ENCODE data around the gene TTC9C.
"Not testable (repeated sequence)": the region's sequence is repeated elsewhere in the genome, so short reads cannot be mapped to it uniquely, and the experiment has no call there.

The TTC9C gene

GRCh38 chr11:62710001-62710345 lies 18.3 kb upstream of the TTC9C start:
- no peak for DNase-seq

DNA sequence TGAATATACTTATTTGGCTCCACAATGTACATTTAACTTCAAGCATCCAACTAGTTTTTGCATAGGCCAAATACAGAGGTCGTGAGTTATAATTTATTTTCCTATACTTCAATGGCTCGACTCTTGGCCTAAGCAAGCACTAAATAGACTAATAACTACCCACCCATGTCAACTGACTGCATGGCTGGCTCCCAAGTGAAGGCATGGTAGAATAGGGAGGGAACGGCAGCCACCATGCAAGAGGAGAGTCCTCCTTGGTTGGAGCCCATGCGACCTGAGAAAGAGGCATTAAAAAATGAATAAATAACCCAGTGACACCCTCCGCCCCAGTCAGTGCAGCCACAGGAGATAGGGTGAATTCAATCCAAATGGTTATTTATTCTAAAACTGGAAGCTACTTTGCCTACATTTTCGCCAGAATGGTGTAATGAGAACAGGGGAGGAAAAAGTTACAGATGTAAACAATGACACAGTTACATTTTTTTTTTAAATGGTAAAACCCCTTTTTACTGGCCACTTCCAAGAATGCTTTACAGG lies 15.9 kb upstream of the TTC9C start:
- no peak for DNase-seq

DNA sequence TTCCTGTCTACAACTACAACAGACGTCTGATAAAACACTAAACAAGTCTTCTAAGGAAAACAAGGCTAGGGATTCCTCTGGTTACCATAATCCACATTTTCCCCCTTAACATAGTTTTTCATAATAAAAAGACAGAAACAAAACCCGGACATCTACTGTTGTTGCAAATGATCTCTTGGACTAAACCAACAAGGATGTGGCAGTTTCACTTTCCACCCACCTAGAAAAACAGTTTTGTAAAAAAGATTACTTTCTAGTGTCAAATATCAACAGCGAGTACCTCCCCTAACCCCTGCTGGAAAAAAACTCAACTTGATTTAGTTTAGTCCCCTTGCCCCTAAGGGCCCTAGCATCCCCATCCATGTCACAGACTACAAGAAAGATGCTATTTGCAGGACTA lies 15.4 kb upstream of the TTC9C start:
- DNase-seq: no peak

GRCh38 chr11:62713343-62713742 lies 14.9 kb upstream of the TTC9C start:
- no peak for DNase-seq

GRCh38 chr11:62715150-62716130 lies 12.8 kb upstream of the TTC9C start:
- no peak for DNase-seq

DNA sequence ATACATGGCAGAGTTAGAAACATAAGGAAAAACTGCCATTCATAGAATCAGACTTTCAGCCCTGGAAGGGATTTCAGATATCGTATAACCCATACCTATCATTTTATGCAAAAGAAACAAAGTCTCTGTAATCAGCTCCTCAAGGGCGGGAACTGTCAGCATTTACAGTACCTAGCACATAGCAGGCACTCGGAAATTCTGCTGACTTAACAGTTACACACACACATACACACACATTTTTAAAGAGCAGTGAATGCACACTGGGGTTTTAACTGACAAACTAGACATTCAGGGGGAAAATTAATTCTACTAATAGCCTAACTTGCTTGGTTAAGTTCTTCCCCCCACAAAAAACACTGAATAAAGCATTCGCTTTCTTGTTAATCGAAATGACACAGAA lies 12.1 kb upstream of the TTC9C start:
- DNase-seq: no peak

GRCh38 chr11:62716816-62717215 lies 11.5 kb upstream of the TTC9C start:
- DNase-seq: no peak

- DNase-seq: no peak
These were observed 8.8 kb upstream of the TTC9C start for GRCh38 chr11:62719302-62719978.

GRCh38 chr11:62721994-62722393 lies 6.3 kb upstream of the TTC9C start:
- peak; percentile 43 for DNase-seq

DNA sequence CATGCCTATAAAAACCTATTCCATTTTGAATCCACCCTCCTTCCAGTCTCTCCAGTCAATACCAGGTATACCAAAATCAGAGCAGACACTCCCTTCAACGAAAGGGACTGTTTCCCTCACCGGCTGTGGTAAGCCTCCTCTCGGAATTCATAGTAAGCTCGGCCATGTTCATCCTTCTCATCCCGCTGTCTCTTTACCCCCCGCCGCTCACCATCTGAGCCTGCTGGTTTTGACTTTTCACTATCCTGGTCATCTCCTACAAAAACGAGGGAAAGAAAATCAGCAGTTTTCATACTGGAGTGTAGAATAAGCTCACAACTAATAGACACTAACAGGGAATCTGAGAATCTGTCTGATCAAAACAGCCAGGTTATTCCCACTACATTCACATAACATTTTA lies 4.1 kb upstream of the TTC9C start:
- no peak for DNase-seq

DNA sequence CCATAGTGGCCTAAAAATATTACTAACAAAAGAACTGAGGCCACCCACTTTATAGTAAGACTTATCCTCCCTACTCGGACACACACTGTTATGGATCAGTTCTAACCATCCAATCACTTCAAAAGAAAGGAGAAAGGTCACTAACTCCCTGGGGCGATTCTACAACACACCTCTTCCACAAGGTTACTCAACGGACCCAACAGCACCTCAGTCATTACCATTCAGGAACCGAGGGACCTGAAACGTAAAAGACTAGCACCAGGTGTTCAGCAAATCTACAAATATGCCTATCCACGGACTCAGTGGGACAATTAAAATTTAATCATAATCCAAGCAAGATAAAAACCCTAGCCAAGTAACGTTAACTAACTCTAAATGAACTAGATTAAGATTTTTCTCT lies 2.6 kb upstream of the TTC9C start:
- no peak for DNase-seq

- no peak for DNase-seq
These were observed 2.0 kb upstream of the TTC9C start for GRCh38 chr11:62726156-62726914.

- no peak for DNase-seq
These were observed 1.4 kb upstream of the TTC9C start for GRCh38 chr11:62726915-62727164.

- peak; percentile 100 for DNase-seq
These were observed 968 bp upstream of the TTC9C start, which contains the start of gene HNRNPUL2 for GRCh38 chr11:62727165-62727871. Gene HNRNPUL2, minus strand, starts transcription at chr11:62727457. Its CDS starts 301 bp downstream, at chr11:62727156.

DNA sequence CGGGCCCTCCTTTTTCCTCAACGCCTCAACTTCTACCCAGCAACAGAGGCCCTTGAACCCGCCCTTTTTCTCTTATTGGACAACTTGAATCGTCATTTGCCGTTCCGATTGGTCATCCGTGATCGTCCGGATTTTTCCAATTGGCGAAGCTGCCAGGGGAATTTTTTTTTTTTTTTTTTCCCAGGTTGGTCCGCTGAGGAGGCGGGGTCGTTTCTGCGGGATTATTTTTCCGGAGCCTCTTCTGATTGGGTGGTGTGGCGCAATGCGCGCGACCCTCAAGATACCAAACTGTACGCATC lies 465 bp upstream of the TTC9C start:
- peak; percentile 98 for DNase-seq

- DNase-seq: not testable (repeated sequence)
These were observed 1.8 kb downstream of the TTC9C start for GRCh38 chr11:62730076-62730475.

DNA sequence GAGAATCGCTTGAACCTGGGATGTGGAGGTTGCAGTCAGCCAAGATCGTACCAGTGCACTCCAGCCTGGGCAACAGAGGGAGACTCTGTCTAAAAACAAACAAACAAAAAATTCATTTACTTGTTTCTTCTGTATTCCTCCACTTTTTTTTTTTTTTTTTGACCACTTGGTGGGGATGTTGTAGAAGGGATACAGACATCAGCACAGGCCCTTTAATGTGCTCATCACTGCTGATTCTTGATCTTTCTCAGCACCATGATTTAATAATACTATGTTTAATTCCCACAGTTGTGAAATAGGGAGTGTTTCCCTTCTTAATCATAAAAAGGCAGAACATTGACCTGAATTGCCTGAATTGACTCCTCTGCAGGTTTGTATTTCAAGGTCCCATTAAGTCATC lies 4.5 kb downstream of the TTC9C start:
- peak; percentile 20 for DNase-seq

DNA sequence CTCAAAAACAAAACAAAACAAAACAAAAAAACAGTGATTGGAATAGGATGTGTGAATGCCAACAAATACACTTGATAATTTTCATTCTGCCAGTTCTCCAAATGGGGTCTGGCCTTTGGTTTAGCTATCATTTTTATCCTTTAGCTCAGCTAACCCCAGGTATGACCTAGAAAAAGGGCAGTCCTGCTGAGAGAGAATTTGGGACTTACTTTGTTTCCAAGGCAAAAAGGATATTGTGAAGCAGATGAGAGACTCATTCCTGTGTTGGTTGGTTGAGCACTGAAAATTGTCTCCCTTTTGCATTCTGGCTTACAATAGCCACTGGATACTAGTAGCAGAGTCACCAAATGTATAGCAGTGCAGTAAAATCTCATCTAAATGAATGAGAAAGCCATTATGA lies 8.9 kb downstream of the TTC9C start:
- no peak for DNase-seq

DNA sequence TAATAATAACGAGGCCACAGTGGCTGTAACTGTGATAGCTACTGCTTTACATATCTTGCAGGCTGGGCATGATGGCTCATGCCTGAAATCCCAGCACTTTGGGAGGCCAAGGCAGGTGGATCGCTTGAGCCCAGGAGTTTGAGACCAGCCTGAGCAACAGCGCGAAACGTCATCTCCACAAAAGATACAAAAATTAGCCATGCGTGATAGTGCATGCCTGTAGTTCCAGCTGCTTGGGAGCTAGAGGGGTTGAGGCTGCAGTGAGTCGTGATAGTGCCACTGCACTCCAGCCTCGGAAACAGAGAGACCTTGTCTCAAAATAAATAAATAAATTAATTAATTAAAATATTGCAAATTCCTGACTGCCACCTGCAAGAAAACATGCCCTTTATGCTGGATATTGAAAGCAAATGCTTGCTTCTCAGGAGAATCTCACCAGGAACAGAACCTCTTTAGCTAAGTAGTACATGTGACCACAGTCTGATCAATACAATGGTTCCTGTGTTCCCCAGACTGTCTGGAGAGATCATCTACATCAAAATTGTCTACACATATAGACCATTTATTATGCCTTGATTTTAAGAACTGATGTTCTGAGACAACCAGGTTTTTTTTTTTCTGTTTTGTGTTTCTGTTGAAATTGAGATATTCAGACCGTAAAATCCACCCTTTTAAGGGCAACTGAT lies 19.3 kb downstream of the TTC9C start:
- DNase-seq: no peak

DNA sequence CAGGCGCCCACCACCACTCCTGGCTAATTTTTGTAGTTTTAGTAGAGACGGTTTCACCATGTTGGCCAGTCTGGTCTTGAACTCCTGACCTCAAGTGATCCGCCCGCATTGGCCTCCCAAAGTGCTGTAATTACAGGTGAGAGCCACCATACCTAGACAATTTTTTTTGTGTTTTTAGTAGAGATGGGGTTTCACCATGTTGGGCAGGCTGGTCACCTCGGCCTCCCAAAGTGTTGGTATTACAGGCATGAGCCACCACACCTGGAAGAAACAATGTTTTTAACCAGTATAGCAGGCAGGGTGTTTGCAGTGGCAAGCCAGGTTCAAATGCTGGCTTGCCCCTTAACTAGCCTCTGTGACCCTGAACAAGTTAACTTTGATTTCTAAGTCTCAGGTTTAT lies 21.6 kb downstream of the TTC9C start:
- DNase-seq: not testable (repeated sequence)

DNA sequence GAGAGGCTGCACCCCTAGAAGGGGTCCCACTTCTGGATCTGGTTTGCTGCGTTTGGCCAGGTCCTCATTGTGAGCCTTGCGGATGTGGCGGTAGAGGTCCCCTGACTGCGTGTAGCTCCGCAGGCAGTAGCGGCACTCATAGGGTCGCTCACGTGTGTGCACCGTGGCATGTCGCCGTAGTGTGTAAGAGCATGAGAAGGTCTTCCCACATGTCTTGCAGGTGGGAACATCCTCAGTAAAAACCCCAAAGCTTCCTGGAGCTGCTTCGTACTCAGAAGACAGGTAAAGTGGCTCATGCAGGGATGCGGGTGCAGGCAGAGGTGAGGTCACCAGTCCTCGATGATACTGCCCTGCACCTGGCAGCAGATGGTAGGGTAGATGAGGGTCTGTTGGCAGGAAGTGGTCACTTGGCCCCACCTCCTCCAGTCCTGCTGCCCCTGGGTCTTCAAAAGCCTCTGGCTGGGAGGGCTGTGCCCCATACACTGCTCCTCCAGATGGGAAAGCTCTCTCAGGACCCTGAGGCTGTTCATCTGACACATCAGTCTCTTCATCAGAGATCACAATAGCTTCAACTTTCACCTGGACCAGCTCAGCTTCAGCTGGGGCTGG lies 24.0 kb downstream of the TTC9C start:
- no peak for DNase-seq

All from fibroblast of skin of abdomen (primary cell).